SK-N-MC (cell line): Measurements from ENCODE around the gene ARPC4.

Experiments used
- EZH2 ChIP-seq: fragments of 200-600 bp; sonication (generic); IDR thresholded peaks from one replicate; pipeline ENCODE4 v1.6.1; 2017; ENCODE audit warnings: antibody characterized with exemption
- FOXP2 ChIP-seq: optimal IDR thresholded peaks from 2 replicates; pipeline ENCODE3; 2011; ENCODE audit warnings: mild to moderate bottlenecking, moderate library complexity; ENCODE audit not compliant: insufficient read depth; ENCODE audit errors: extremely low read length, control extremely low read depth
- POLR2AphosphoS5 ChIP-seq: IDR thresholded peaks from 2 replicates; pipeline ENCODE4 v1.6.1; 2012; ENCODE audit warnings: mild to moderate bottlenecking, low read depth, low read length, borderline replicate concordance

DNA sequence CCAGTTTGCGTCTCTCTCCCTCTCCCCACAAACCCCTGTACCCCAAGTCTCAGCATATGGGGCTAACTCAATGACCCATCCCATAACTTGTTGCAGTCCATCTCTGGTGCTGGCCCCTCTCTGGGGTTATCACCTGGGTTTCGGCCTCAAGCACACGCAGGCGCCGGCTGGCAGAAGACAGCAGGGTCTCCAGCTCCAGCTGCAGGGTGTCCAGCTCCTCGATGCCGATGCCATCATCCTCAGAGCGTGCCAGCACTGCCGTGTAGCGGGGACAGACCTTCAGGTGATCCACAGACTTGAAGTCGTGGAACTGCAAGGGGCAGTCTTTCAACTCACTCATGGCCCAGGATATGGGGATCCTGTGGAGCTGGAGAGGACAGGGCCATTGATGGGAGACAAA, 1.8 kb upstream of the ARPC4 start:
- TF ChIP-seq EZH2 (no peak), POLR2AphosphoS5 (no peak), FOXP2 (no peak)
